22Rv1 (cell line): ENCODE data around the gene BIRC7.

Source experiments
- CTCF ChIP-seq: fragments of 450-650 bp; IDR thresholded peaks from 2 replicates; pipeline ENCODE4 v1.5.1; 2017; ENCODE audit warnings: mild to moderate bottlenecking
- ZFX ChIP-seq: fragments of 450-650 bp; IDR thresholded peaks from 2 replicates; pipeline ENCODE4 v1.6.1; 2017; ENCODE audit warnings: antibody characterized with exemption, borderline replicate concordance

- TF ChIP-seq CTCF (no peak), ZFX (no peak)
Observed at GRCh38 chr20:63241272-63241671, 5.6 kb downstream of the BIRC7 start.
